HG02938 (cell line): ENCODE data around the gene PPP1R9B.

Experiments used
- ATAC-seq: cut with Tn5 transposase; IDR thresholded peaks from one replicate; pipeline ENCODE4 v1.9.1; 2021; ENCODE audit warnings: mild to moderate bottlenecking, moderate library complexity; ENCODE audit not compliant: unreplicated experiment

PPP1R9B gene

GRCh38 chr17:50096092-50096491 lies 54.4 kb downstream of the PPP1R9B start:
- no peak for ATAC-seq

GRCh38 chr17:50095626-50096037 lies 54.8 kb downstream of the PPP1R9B start:
- no peak for ATAC-seq

- peak; percentile 89 for ATAC-seq
Observed at GRCh38 chr17:50094753-50095619, 55.5 kb downstream of the PPP1R9B start, which contains the start of gene PDK2. PDK2 (plus strand) TSS chr17:50095351; CDS start chr17:50095436, 85 bp downstream.

GRCh38 chr17:50094243-50094752 lies 56.2 kb downstream of the PPP1R9B start:
- no peak for ATAC-seq

- no peak for ATAC-seq
Observed at GRCh38 chr17:50093807-50094206, 56.7 kb downstream of the PPP1R9B start.

- ATAC-seq = no peak
Observed at GRCh38 chr17:50093246-50093645, 57.2 kb downstream of the PPP1R9B start.

GRCh38 chr17:50091918-50092285 lies 58.6 kb downstream of the PPP1R9B start:
- ATAC-seq = no peak

- ATAC-seq = no peak
Observed at GRCh38 chr17:50090971-50091917, 59.2 kb downstream of the PPP1R9B start.

- ATAC-seq = no peak
Observed at GRCh38 chr17:50090071-50090470, 60.4 kb downstream of the PPP1R9B start.

- no peak for ATAC-seq
Observed at GRCh38 chr17:50088952-50089825, 61.3 kb downstream of the PPP1R9B start.

- ATAC-seq = no peak
Observed at GRCh38 chr17:50087912-50088405, 62.5 kb downstream of the PPP1R9B start.

GRCh38 chr17:50087246-50087911 lies 63.1 kb downstream of the PPP1R9B start:
- ATAC-seq = no peak
